Putamen (tissue), 1 donor: ENCODE measurements around the gene PGLYRP2.

Source experiments
- DNase-seq: peaks from one replicate; pipeline ENCODE4 v3.0.0-alpha.2; 2016; ENCODE audit warnings: low spot score

Gene PGLYRP2

GRCh38 chr19:15456441-15456840 is 22.9 kb downstream of the PGLYRP2 start:
- DNase-seq = no peak

- no peak for DNase-seq
Measured at GRCh38 chr19:15455996-15456395, 23.3 kb downstream of the PGLYRP2 start.

GRCh38 chr19:15453906-15454860 is 25.1 kb downstream of the PGLYRP2 start:
- DNase-seq = no peak

GRCh38 chr19:15453091-15453578 is 26.2 kb downstream of the PGLYRP2 start:
- DNase-seq = no peak

- no peak for DNase-seq
Measured at GRCh38 chr19:15452111-15453047, 26.9 kb downstream of the PGLYRP2 start.

- DNase-seq = no peak
Measured at GRCh38 chr19:15450528-15450890, 28.8 kb downstream of the PGLYRP2 start.

GRCh38 chr19:15449620-15450527 is 29.4 kb downstream of the PGLYRP2 start, which contains the start of gene WIZ:
Gene WIZ (minus strand): TSS chr19:15449956. CDS start chr19:15448307, 1,649 bp downstream.
- peak; percentile 59 for DNase-seq

GRCh38 chr19:15448778-15449619 is 30.3 kb downstream of the PGLYRP2 start:
- DNase-seq = no peak

- no peak for DNase-seq
Measured at GRCh38 chr19:15448044-15448777, 31.1 kb downstream of the PGLYRP2 start.

GRCh38 chr19:15447057-15447456 is 32.2 kb downstream of the PGLYRP2 start:
- no peak for DNase-seq

- DNase-seq = no peak
Measured at GRCh38 chr19:15445807-15446376, 33.4 kb downstream of the PGLYRP2 start.

- no peak for DNase-seq
Measured at GRCh38 chr19:15445227-15445605, 34.1 kb downstream of the PGLYRP2 start.

- DNase-seq = no peak
Measured at GRCh38 chr19:15444505-15445226, 34.6 kb downstream of the PGLYRP2 start.

- DNase-seq = no peak
Measured at GRCh38 chr19:15443838-15444237, 35.5 kb downstream of the PGLYRP2 start.

GRCh38 chr19:15443325-15443724 is 36.0 kb downstream of the PGLYRP2 start:
- DNase-seq = no peak

GRCh38 chr19:15442142-15442920 is 37.0 kb downstream of the PGLYRP2 start:
- DNase-seq = no peak

- no peak for DNase-seq
Measured at GRCh38 chr19:15441317-15441716, 38.0 kb downstream of the PGLYRP2 start.
